Measurements from ENCODE around the gene OR1F1. TPM values are rescaled to one million over a fixed set of nuclear protein-coding genes. Genes with fewer than 3 reads are reported as not detected.

Gene OR1F1
- total RNA-seq, 1 donor from 2014 or later = not detected

DNA sequence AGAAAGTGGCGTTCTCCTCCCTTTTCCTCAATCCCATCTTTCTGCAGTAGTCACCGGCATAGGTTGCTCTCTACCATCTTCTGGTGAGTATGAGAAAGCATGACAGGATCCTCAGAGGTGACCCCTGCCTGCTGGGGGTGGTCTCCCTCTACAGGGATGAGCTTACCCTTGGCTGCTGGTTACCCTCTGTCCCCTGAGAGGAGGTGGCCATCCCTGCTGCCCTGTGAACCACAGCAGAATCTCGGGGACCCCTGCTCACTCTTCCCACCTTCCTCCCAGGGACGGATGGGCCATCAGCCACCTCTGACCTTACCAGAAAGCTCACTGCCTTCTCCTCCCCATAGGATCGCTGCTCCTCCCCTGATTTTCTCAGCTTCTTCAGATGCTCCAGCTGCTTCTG, 60.6 kb downstream of the OR1F1 start:
- TF ChIP-seq POLR2AphosphoS5 (IDR thresholded peaks at IDR 0.05; ENCODE audit: insufficient read depth in 1 of 2, low read depth in 1 of 2) = no peak
- Histone ChIP-seq H3K27me3 (no peaks in the 10 kb centered on the region), H3K9me3 (no peaks in the 10 kb centered on the region), H3K4me1 (no peaks in the 10 kb centered on the region), H3K27ac (no peak overlapping the region), H3K36me3 (no peaks in the 10 kb centered on the region), H3K4me3 (no peak overlapping the region)
- no peak for DNase-seq (ENCODE audit: extremely low spot score in 2 of 2)
- intact Hi-C loops (cut with DNase I) = no loop called here

DNA sequence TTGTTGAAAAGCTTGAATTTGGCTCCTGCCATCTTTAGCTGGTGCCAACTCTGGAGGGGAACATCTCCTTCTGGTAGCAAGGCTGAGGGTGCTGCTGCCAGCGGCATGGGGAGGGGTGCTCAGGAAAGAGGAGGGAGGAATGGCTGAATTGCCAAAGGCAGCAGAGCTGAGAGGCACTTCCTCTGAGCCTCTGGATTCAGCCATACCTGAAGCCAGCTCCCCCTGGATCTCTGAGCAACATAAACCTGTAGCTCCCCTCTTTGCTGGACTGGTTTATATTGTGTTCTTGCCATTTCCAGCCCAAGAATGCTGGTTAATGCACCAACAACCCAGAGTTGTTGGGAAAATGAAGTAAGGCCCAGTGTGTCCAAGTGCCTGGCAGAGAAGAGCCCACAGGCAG, 61.0 kb downstream of the OR1F1 start:
- Histone ChIP-seq H3K36me3 (no peaks in the 10 kb centered on the region), H3K27ac (no peak overlapping the region), H3K4me1 (no peaks in the 10 kb centered on the region), H3K27me3 (no peaks in the 10 kb centered on the region), H3K4me3 (no peak overlapping the region), H3K9me3 (no peaks in the 10 kb centered on the region)
- no peak for DNase-seq (ENCODE audit: extremely low spot score in 2 of 2)
- TF ChIP-seq POLR2AphosphoS5 (IDR thresholded peaks at IDR 0.05; ENCODE audit: insufficient read depth in 1 of 2, low read depth in 1 of 2) (no peak), POLR2A (IDR thresholded peaks at IDR 0.05) (no peak)
- intact Hi-C loops (cut with DNase I) = no loop called here

DNA sequence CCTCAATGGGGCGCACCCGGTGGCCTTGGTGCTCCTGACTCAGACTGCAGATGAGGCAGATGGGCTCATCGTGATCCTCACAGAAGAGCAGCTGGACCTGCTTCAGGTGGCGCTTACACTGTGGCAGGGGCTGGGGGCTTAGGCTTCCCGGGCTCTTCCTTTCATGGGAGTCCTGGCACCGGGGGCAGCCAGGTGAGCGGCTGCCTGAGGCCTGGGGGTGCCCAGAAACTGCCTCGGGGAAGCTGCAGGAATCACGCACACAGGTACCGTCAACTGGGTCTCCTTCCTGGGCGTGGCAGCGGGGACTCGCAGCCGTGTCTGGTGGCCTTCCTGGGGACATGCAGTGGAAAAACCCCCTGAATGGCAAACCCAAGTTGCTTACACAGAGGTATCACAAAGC, 61.4 kb downstream of the OR1F1 start:
- no peak for DNase-seq (ENCODE audit: extremely low spot score in 2 of 2)

DNA sequence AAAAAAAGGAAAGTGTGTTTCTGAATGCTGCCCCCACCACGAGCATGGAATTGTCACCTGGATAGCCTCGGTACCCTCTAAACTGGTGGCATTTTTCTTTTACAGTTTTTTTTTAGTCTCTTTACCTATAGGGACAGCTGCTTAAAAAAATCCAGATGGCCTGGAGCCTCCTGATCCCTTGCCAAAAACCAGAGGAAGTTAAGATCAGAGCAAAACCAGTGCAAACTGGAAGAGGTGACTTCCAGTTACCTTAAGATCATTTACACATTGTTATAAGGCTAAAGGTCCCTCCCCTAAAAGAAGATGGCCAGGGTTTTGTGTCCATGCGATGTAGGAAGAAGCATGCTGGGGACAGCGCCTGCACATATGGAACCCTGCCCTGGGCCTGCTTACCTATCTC, 65.0 kb downstream of the OR1F1 start:
- H3K4me1 ChIP-seq = no peaks in the 10 kb centered on the region
- DNase-seq (ENCODE audit: extremely low spot score in 2 of 2) = no peak
- H3K9me3 ChIP-seq = no peaks in the 10 kb centered on the region
- H3K36me3 ChIP-seq = no peaks in the 10 kb centered on the region
- intact Hi-C loops (cut with DNase I) = no loop called here
- H3K27me3 ChIP-seq = no peaks in the 10 kb centered on the region
- no peak overlapping the region for H3K27ac ChIP-seq
- H3K4me3 ChIP-seq = no peak overlapping the region
- TF ChIP-seq, protein P1, sequence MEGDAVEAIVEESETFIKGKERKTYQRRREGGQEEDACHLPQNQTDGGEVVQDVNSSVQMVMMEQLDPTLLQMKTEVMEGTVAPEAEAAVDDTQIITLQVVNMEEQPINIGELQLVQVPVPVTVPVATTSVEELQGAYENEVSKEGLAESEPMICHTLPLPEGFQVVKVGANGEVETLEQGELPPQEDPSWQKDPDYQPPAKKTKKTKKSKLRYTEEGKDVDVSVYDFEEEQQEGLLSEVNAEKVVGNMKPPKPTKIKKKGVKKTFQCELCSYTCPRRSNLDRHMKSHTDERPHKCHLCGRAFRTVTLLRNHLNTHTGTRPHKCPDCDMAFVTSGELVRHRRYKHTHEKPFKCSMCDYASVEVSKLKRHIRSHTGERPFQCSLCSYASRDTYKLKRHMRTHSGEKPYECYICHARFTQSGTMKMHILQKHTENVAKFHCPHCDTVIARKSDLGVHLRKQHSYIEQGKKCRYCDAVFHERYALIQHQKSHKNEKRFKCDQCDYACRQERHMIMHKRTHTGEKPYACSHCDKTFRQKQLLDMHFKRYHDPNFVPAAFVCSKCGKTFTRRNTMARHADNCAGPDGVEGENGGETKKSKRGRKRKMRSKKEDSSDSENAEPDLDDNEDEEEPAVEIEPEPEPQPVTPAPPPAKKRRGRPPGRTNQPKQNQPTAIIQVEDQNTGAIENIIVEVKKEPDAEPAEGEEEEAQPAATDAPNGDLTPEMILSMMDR (IDR thresholded peaks at IDR 0.05) = no peak
- TF ChIP-seq POLR2A (IDR thresholded peaks at IDR 0.05) = no peak
- no peak for TF ChIP-seq POLR2AphosphoS5 (IDR thresholded peaks at IDR 0.05; ENCODE audit: insufficient read depth in 1 of 2, low read depth in 1 of 2)

More for the DNA sequence above, 61.4 kb downstream of the OR1F1 start:
- Histone ChIP-seq H3K9me3 (no peaks in the 10 kb centered on the region), H3K27me3 (no peaks in the 10 kb centered on the region), H3K27ac (no peak overlapping the region), H3K4me1 (no peaks in the 10 kb centered on the region), H3K4me3 (no peak overlapping the region), H3K36me3 (no peaks in the 10 kb centered on the region)
- TF ChIP-seq, protein P1 (IDR thresholded peaks at IDR 0.05) = no peak
- intact Hi-C loops (cut with DNase I) = no loop called here

DNA sequence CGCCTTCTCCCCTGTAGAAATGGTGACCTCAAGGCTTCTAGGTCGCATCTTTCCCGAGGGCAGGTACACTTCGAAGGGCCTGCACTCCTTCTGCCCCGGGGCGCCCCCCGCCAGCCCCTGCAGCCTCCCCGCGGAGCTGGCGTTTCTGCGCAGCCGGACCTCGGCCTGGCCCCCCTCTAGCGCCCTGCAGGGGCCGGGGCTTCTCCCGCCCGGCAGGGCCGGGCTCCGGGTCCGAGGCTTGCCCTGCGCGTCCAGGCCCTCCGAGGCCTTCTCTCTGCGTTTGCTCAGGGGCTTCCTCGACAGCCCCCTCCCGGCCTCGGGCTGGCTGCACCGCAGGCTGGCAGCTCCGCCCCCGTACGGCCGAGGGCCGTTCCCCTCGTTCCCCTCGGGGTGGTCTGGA, 66.3 kb downstream of the OR1F1 start:
- no peak for DNase-seq (ENCODE audit: extremely low spot score in 2 of 2)
- H3K4me3 ChIP-seq = no peak overlapping the region
- no peaks in the 10 kb centered on the region for H3K9me3 ChIP-seq
- H3K36me3 ChIP-seq = no peaks in the 10 kb centered on the region
- H3K27ac ChIP-seq = no peak overlapping the region
- no peaks in the 10 kb centered on the region for H3K4me1 ChIP-seq
- H3K27me3 ChIP-seq = no peaks in the 10 kb centered on the region
- intact Hi-C loops (cut with DNase I) = no loop called here
- TF ChIP-seq, protein P1 (IDR thresholded peaks at IDR 0.05) = no peak
- no peak for TF ChIP-seq POLR2A (IDR thresholded peaks at IDR 0.05)
- TF ChIP-seq POLR2AphosphoS5 (IDR thresholded peaks at IDR 0.05; ENCODE audit: insufficient read depth in 1 of 2, low read depth in 1 of 2) = no peak

Other genes with a start within 250 kb of the OR1F1 start
- gene KREMEN2, start 223.9 kb upstream of the OR1F1 start, total RNA-seq = not detected
- 2.7 TPM for gene PAQR4, start 218.9 kb upstream of the OR1F1 start, total RNA-seq
- 6.9 TPM for gene PKMYT1, start 207.8 kb upstream of the OR1F1 start, total RNA-seq
- not detected for gene CLDN9, start 175.3 kb upstream of the OR1F1 start, total RNA-seq
- not detected for gene CLDN6, start 170.0 kb upstream of the OR1F1 start, total RNA-seq
- 12.3 TPM for gene TNFRSF12A, start 167.8 kb upstream of the OR1F1 start, total RNA-seq
- gene HCFC1R1, start 164.3 kb upstream of the OR1F1 start, total RNA-seq = 39.0 TPM
- 22.6 TPM for gene THOC6, start 164.2 kb upstream of the OR1F1 start, total RNA-seq
- gene BICDL2, start 151.3 kb upstream of the OR1F1 start, total RNA-seq = 52.5 TPM
- gene MMP25, start 141.6 kb upstream of the OR1F1 start, total RNA-seq = 0.25 TPM
- 13.0 TPM for gene IL32, start 122.6 kb upstream of the OR1F1 start, total RNA-seq
- not detected for gene ZSCAN10, start 88.9 kb upstream of the OR1F1 start, total RNA-seq
- 14.2 TPM for gene ZNF205, start 75.6 kb upstream of the OR1F1 start, total RNA-seq
- gene ZNF213, start 53.2 kb upstream of the OR1F1 start, total RNA-seq = 7.6 TPM
- 5.2 TPM for gene ZNF200, start 47.0 kb downstream of the OR1F1 start, total RNA-seq
- 1.5 TPM for gene MEFV, start 68.4 kb downstream of the OR1F1 start, total RNA-seq
- gene ZNF263, start 95.3 kb downstream of the OR1F1 start, total RNA-seq = 29.7 TPM
- 2.2 TPM for gene TIGD7, start 117.2 kb downstream of the OR1F1 start, total RNA-seq
- gene ZNF75A, start 117.3 kb downstream of the OR1F1 start, total RNA-seq = 24.6 TPM
- 0.74 TPM for gene OR2C1, start 167.7 kb downstream of the OR1F1 start, total RNA-seq
- gene ZSCAN32, start 212.8 kb downstream of the OR1F1 start, total RNA-seq = 19.6 TPM
- 14.0 TPM for gene ZNF174, start 213.0 kb downstream of the OR1F1 start, total RNA-seq